DND-41 (cell line): ENCODE data around the gene VSIG8.

Experiments
- CTCF ChIP-seq: IDR thresholded peaks from 2 replicates; pipeline ENCODE4 v1.5.1; 2012; ENCODE audit warnings: borderline replicate concordance, low read length, moderate library complexity, mild to moderate bottlenecking; ENCODE audit not compliant: poor library complexity, severe bottlenecking; ENCODE audit errors: extremely low read depth
- EZH2 ChIP-seq: IDR thresholded peaks from 3 replicates; pipeline ENCODE4 v1.6.1; 2012; ENCODE audit warnings: borderline replicate concordance, low read depth, mild to moderate bottlenecking, moderate library complexity, low read length, inconsistent platforms; ENCODE audit not compliant: severe bottlenecking

- TF ChIP-seq CTCF, result no peak
- no peak for TF ChIP-seq EZH2
These were observed 36.9 kb downstream of the VSIG8 start for GRCh38 chr1:159825564-159825963.
